Measurements from ENCODE around the gene CCDC183.

CCDC183 gene

GRCh38 chr9:136814725-136815421 is 18.7 kb downstream of the CCDC183 start:
- Mint-ChIP-seq H3K36me3 (ENCODE audit: low read depth) (peaks cover 37% of the 10 kb centered on the region), H3K27me3 (ENCODE audit: low read depth) (no peaks in the 10 kb centered on the region), H3K4me1 (ENCODE audit: low read depth) (peaks cover 26% of the 10 kb centered on the region), H3K9me3 (no peaks in the 10 kb centered on the region), H3K4me3 (no peak overlapping the region), H3K27ac (peak overlapping the region; percentile 27)

- Mint-ChIP-seq H3K27ac (no peak overlapping the region), H3K9me3 (no peaks in the 10 kb centered on the region), H3K4me1 (ENCODE audit: low read depth) (peaks cover 22% of the 10 kb centered on the region)
These were observed 19.3 kb downstream of the CCDC183 start for GRCh38 chr9:136815422-136815782.

DNA sequence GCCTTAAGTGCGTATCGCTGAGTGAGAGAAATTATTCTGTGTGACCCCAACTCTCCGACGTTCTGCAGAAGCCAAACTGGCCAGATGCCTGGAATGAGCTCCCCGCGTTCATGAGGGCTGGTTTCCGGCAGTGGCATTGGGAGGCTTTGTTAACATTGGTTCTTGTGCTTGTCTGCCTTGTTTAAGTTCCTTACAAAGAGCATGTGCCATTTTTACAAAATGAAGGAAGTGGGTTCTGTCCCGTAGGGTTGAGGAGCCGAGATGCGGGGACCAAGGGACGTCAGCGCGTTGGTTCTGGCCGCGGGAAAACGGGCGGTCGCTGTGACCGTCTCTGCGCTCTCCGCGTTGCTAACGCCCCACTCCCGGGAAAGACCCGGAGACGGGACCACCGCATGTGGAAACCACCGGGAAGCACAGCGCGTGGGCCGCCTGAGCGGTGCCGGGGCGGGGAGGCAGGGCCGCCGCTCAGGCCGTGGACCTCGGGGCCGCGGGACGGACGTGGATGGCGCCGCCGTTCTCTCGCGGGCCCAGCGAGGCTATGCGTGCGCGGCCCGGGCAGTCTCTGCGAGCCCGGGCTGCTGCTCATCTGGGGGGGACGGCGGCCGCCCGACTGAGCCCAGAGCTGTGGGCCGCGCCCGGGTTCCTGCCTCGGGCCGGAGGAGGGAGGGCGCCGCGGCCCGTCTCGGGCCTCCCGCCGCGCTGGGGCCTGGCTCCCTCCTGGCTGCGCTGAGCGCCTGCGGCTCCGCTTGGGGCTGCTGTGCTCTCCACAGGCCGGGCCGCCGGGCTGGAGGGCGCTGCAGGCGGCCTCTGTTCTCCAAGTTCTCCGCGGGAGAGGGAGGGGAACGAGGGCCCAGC is 25.1 kb downstream of the CCDC183 start:
- Mint-ChIP-seq H3K27ac (no peak overlapping the region), H3K4me1 (ENCODE audit: low read depth) (peaks cover 4% of the 10 kb centered on the region), H3K27me3 (ENCODE audit: low read depth) (no peaks in the 10 kb centered on the region), H3K9me3 (no peaks in the 10 kb centered on the region), H3K36me3 (ENCODE audit: low read depth) (peaks cover 6% of the 10 kb centered on the region), H3K4me3 (no peak overlapping the region)

More at GRCh38 chr9:136815422-136815782, 19.3 kb downstream of the CCDC183 start:
- Mint-ChIP-seq H3K36me3 (ENCODE audit: low read depth) (peaks cover 34% of the 10 kb centered on the region), H3K27me3 (ENCODE audit: low read depth) (no peaks in the 10 kb centered on the region), H3K4me3 (no peak overlapping the region)

GRCh38 chr9:136821826-136822544 is 25.8 kb downstream of the CCDC183 start:
- Mint-ChIP-seq H3K9me3 (no peaks in the 10 kb centered on the region), H3K36me3 (ENCODE audit: low read depth) (peaks cover 2% of the 10 kb centered on the region), H3K4me1 (ENCODE audit: low read depth) (peaks cover 4% of the 10 kb centered on the region), H3K4me3 (no peak overlapping the region), H3K27ac (no peak overlapping the region), H3K27me3 (ENCODE audit: low read depth) (no peaks in the 10 kb centered on the region)

DNA sequence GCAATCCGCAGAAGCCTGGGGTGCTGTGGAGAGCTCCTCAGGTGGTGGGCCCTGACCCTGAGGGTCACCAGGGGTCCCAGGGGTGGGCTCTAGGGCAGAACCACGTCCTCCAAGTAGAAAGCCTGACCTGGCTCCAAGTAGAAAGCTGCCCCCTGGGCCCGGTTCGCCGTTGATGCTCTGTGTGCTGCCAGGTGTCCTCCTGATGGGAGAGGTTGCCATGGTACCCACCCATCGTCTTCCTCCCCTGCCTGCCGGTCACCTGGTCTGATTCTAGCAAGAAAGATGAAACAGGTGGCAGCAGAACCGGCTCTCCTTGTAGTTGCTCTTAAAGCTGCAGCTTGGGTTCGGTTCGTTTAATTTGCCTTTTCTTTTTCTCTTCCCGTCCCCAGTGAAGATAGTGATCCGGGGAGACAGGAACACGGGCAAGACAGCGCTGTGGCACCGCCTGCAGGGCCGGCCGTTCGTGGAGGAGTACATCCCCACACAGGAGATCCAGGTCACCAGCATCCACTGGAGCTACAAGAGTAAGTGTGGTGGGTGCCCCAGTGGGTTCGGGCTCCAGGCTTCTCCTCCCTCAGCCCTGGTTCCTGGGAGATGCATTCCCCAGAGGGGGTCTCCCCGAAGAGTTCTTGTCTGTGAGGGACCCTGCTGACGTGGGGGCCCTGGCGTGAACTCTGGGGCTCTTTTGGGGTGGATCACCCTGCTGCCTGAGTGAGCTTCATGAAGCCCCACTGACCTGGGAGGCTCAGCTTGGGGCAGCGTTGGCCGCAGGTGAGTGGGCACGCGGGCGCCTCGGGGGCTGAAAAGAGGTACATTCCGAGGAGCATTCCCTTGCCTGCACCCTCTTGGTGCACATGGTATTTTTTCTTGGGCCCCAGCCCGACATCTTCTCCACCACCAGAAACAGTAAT is 27.3 kb downstream of the CCDC183 start:
- H3K27me3 Mint-ChIP-seq (ENCODE audit: low read depth): no peaks in the 10 kb centered on the region
- no peak overlapping the region for H3K4me3 Mint-ChIP-seq
- no peak overlapping the region for H3K27ac Mint-ChIP-seq
- H3K4me1 Mint-ChIP-seq (ENCODE audit: low read depth): peaks cover 4% of the 10 kb centered on the region
- H3K36me3 Mint-ChIP-seq (ENCODE audit: low read depth): peaks cover 1% of the 10 kb centered on the region
- no peaks in the 10 kb centered on the region for H3K9me3 Mint-ChIP-seq

DNA sequence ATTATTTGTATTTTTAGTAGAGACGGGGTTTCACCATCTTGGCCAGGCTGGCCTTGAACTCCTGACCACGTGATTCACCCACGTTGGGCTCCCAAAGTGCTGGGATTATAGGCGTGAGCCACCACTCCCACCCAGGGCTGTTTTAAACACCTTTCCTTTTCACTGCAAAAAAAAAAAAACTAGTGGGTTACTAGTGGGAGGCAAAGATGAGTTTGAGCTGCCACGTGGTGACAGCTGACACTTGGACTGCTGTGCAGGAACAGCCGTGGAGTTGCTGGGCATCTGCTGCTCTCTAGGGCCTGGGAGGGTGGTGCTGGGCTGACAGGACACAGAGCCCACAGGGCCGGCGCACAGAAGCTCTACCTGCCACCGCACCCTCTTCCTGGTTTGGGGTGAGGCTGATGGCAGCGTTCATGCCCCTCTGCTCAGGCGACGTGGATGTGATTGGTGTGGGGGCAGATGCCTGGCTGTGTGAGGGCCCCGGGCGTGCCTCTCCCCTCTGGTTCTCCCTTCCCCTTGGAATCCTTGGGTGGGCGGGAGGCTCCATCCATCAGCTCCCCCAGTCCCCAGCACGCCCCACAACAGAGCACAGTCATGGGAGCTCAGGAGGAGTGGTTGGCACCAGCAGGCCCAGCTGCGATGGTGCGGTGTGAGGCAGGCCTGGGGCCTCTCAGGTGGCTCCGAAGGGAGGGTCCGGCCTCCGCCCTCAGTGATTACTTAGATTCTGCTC is 28.5 kb downstream of the CCDC183 start:
- H3K27me3 Mint-ChIP-seq (ENCODE audit: low read depth): no peaks in the 10 kb centered on the region

GRCh38 chr9:136825295-136826187 is 29.4 kb downstream of the CCDC183 start:
- H3K27ac Mint-ChIP-seq: no peak overlapping the region
- H3K36me3 Mint-ChIP-seq (ENCODE audit: low read depth): no peaks in the 10 kb centered on the region
- H3K4me3 Mint-ChIP-seq: no peak overlapping the region
- no peaks in the 10 kb centered on the region for H3K27me3 Mint-ChIP-seq (ENCODE audit: low read depth)
- H3K4me1 Mint-ChIP-seq (ENCODE audit: low read depth): peaks cover 4% of the 10 kb centered on the region
- no peaks in the 10 kb centered on the region for H3K9me3 Mint-ChIP-seq

More for the DNA sequence above, 28.5 kb downstream of the CCDC183 start:
- Mint-ChIP-seq H3K27ac (no peak overlapping the region), H3K4me1 (ENCODE audit: low read depth) (peaks cover 4% of the 10 kb centered on the region), H3K9me3 (no peaks in the 10 kb centered on the region), H3K4me3 (no peak overlapping the region), H3K36me3 (ENCODE audit: low read depth) (no peaks in the 10 kb centered on the region)

DNA sequence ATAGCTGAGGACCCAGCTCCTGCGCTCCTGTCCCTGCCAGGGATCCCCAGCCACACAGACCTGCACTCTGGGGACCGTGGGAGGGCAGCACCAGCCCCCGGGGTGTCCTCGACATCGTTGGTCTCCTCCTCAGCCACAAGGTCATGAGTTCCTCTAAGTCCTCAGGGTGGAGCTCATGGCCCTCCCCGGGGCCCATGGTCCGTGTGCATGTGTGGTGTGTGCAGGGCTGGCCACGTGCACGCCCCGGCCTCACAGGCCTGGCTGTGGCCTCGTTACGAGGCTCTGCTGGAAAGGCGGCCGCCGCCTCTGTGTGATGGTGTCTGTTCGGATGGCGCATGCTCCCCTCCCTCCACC is 30.0 kb downstream of the CCDC183 start:
- Mint-ChIP-seq H3K9me3 (no peaks in the 10 kb centered on the region), H3K36me3 (ENCODE audit: low read depth) (no peaks in the 10 kb centered on the region), H3K4me1 (ENCODE audit: low read depth) (peaks cover under 1% of the 10 kb centered on the region), H3K4me3 (no peak overlapping the region), H3K27me3 (ENCODE audit: low read depth) (no peaks in the 10 kb centered on the region), H3K27ac (no peak overlapping the region)

DNA sequence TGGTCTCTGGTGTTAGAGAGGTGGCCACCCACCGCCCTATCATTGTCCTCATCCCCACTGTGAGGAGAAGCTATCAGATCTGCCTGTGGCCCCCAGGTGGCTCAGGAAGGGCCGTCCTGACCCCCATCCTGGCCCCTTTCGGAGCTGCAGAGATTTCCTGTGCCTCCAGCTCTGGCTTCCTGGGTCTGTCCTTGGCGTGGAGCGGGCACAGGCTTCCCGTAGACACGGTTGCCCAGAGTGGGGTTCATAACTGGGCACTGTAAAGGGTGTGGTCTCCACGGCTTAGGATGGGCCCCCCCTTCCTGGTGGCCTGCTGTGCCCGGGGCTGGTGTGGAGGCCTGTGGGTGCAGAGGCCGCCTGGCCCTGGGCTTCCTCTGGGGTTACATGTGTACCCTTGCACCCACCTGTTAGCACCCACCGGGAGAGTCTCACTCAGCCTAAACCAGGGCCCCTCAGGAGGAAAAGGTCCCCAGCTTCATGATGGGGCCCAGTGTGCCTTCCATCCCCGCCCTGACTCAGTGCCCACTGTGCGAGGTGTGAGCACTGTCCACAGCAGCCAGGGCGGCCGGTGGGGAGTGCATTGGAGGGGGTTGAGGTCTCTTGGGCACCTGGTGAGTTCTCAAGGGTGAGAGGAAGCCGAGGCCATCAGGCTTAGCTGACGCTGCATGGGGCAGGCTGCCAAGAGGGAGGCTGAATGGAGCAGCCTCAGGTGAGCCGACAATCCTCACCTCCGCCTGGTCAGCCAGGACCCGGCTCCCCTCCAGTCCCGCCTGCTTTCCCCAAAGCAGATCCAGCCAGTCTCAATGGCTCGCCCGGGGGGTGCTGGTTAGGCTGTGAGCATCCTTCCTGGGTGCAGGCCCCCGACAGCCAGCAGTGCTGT is 30.8 kb downstream of the CCDC183 start:
- no peaks in the 10 kb centered on the region for H3K9me3 Mint-ChIP-seq
- no peak overlapping the region for H3K4me3 Mint-ChIP-seq
- H3K27ac Mint-ChIP-seq: no peak overlapping the region
- no peaks in the 10 kb centered on the region for H3K36me3 Mint-ChIP-seq (ENCODE audit: low read depth)
- H3K4me1 Mint-ChIP-seq (ENCODE audit: low read depth): no peaks in the 10 kb centered on the region
- no peaks in the 10 kb centered on the region for H3K27me3 Mint-ChIP-seq (ENCODE audit: low read depth)

DNA sequence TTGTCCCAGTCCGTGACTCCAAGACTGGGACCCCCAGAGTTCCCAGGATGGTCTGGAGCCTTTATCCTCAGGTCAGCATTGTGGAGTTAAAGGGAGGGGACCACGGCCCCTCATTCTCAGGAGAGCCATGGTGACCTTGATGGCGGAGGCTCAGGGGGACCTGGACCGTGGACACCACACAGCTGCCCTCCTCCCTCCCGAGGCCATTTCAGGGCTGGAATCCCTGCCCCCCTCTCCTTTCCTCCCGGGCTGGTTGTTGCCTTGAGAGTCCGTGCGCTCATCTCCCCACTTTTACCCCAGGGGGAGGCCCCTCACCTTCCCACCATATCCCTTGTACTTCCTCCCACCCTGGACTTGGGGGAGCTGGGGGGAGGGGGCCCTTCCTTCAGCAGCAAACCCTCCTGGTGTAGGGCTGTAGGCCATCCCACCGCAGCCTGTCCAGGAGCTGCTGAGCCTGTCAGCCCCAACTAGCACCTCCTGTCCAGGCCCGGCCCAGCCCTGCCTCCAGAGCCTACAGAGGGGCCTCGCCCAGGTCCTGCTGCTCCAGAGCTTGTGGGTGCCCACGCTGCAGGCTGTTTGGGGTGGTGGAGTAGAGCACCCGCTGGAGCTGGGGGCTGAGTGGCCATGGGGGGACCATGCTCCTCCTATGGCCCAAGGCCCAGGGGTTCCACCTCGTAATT is 31.8 kb downstream of the CCDC183 start:
- Mint-ChIP-seq H3K36me3 (ENCODE audit: low read depth) (peaks cover 2% of the 10 kb centered on the region), H3K27me3 (ENCODE audit: low read depth) (no peaks in the 10 kb centered on the region), H3K9me3 (no peaks in the 10 kb centered on the region), H3K27ac (no peak overlapping the region), H3K4me1 (ENCODE audit: low read depth) (no peaks in the 10 kb centered on the region), H3K4me3 (no peak overlapping the region)

DNA sequence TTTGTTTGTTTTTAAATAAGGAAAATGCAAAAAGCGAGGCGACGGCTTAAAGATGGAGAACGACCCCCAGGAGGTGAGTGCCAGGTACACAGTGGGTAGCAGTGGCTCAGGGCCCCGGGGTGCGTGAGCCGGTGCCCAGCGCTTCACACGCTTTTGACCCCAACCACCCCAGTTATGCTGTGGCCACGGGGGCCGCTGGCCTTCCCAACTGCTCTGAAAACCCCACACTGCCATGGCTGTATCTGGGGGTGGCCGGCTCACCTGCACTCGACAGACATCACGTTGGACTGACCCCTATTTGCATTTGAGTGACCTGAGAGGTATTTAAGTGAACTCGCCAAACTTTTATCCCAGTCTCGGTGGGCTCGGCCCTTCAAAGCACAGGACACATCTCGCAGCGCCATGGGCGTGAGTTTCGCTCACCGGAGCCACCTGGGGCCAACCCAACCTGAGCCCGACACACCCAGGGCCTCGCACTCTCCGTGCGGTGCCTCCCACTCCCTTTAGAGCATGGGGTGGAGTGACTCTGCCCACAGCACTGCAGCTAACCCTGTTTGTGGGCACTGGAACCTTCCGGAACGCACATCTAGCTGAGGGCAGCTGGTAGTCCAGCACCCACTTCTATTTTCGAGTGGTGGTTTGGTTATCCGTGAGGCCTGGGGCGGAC is 32.5 kb downstream of the CCDC183 start:
- Mint-ChIP-seq H3K27ac (no peak overlapping the region), H3K4me1 (ENCODE audit: low read depth) (no peaks in the 10 kb centered on the region), H3K4me3 (no peak overlapping the region), H3K27me3 (ENCODE audit: low read depth) (no peaks in the 10 kb centered on the region), H3K9me3 (no peaks in the 10 kb centered on the region), H3K36me3 (ENCODE audit: low read depth) (peaks cover 2% of the 10 kb centered on the region)

Measured in T-helper 1 cell treated with Interleukin-12 subunit alpha and Interleukin-12 subunit beta and Interleukin-4 antibody, amounts not matched to agents 30 μg/mL and 1 μg/mL, for 36 hours (primary cell).